Renal cortical epithelial cell (primary cell): ENCODE results near the gene HIVEP3. TPM values are rescaled to one million over a fixed set of nuclear protein-coding genes. Genes with fewer than 3 reads are reported as not detected.
A peak's percentile ranks its signal among the peaks of the same experiment; 100 is the strongest.
"Not testable (repeated sequence)": the region's sequence is repeated elsewhere in the genome, so short reads cannot be mapped to it uniquely, and the experiment has no call there.

Source experiments
- DNase-seq: peaks from one replicate; pipeline ENCODE4 v3.0.0-alpha.2; 2011; ENCODE audit warnings: low read depth
- total RNA-seq: library from RNA; depleted of rRNA; stranded (reverse); fragments of >200 nt; gene quantifications from 2 replicates; pipeline ENCODE4 v1.2.3, GENCODE V29; 2014

The HIVEP3 gene
- total RNA-seq, 1 donor from 2014 or later = 3.3 TPM

GRCh38 chr1:41562328-41562727 lies 356.4 kb downstream of the HIVEP3 start:
- no peak for DNase-seq

- DNase-seq = no peak
These were observed 357.8 kb downstream of the HIVEP3 start for GRCh38 chr1:41560931-41561330.

- no peak for DNase-seq
These were observed 358.2 kb downstream of the HIVEP3 start for GRCh38 chr1:41560496-41560895.

GRCh38 chr1:41559331-41559730 lies 359.4 kb downstream of the HIVEP3 start:
- no peak for DNase-seq

GRCh38 chr1:41558761-41559171 lies 360.0 kb downstream of the HIVEP3 start:
- DNase-seq = no peak

GRCh38 chr1:41557751-41558455 lies 360.8 kb downstream of the HIVEP3 start:
- no peak for DNase-seq

- not testable (repeated sequence) for DNase-seq
These were observed 364.0 kb downstream of the HIVEP3 start for GRCh38 chr1:41554746-41555145.

- DNase-seq = no peak
These were observed 370.8 kb downstream of the HIVEP3 start for GRCh38 chr1:41547781-41548560.

GRCh38 chr1:41547336-41547735 lies 371.4 kb downstream of the HIVEP3 start:
- no peak for DNase-seq

- no peak for DNase-seq
These were observed 371.9 kb downstream of the HIVEP3 start for GRCh38 chr1:41546833-41547135.

- DNase-seq = no peak
These were observed 372.5 kb downstream of the HIVEP3 start for GRCh38 chr1:41545996-41546832.

GRCh38 chr1:41542196-41542930 lies 376.4 kb downstream of the HIVEP3 start:
- no peak for DNase-seq

GRCh38 chr1:41541592-41541952 lies 377.1 kb downstream of the HIVEP3 start:
- DNase-seq = no peak

GRCh38 chr1:41540886-41541591 lies 377.7 kb downstream of the HIVEP3 start:
- DNase-seq = peak; percentile 13

- DNase-seq = no peak
These were observed 378.7 kb downstream of the HIVEP3 start for GRCh38 chr1:41539999-41540398.

- DNase-seq = no peak
These were observed 379.3 kb downstream of the HIVEP3 start for GRCh38 chr1:41539418-41539805.

- DNase-seq = no peak
These were observed 379.8 kb downstream of the HIVEP3 start for GRCh38 chr1:41538741-41539417.

- peak; percentile 82 for DNase-seq
These were observed 380.9 kb downstream of the HIVEP3 start for GRCh38 chr1:41537788-41538351.

- no peak for DNase-seq
These were observed 381.5 kb downstream of the HIVEP3 start for GRCh38 chr1:41537251-41537650.

GRCh38 chr1:41536361-41536802 lies 382.3 kb downstream of the HIVEP3 start:
- DNase-seq = no peak
